Cardiac muscle cell (in vitro differentiated cells and primary cell): ENCODE measurements around the gene ACSM6. TPM values are rescaled to one million over a fixed set of nuclear protein-coding genes. Genes with fewer than 3 reads are reported as not detected.
"Not testable (repeated sequence)": the region's sequence is repeated elsewhere in the genome, so short reads cannot be mapped to it uniquely, and the experiment has no call there.

Source experiments
- DNase-seq, 2 donors: peaks; one replicate each; pipeline versions ENCODE4 v3.0.0 to v3.0.0-alpha.2; 2010 to 2017; ENCODE audit warnings: low read depth in 1 of 2, low spot score in 1 of 2
- H3K27ac ChIP-seq: fragments of 200-600 bp; sonication (generic); 2 replicates; pipeline ENCODE4 v1.5.1; 2016
- H3K27me3 ChIP-seq: fragments of 200-600 bp; sonication (generic); 2 replicates; pipeline ENCODE4 v1.6.0; 2016; ENCODE audit warnings: control low read depth
- H3K36me3 ChIP-seq: fragments of 200-600 bp; sonication (generic); 2 replicates; pipeline ENCODE4 v1.5.1; 2016; ENCODE audit warnings: control low read depth
- H3K4me1 ChIP-seq: fragments of 200-600 bp; sonication (generic); 2 replicates; pipeline ENCODE4 v1.8.1; 2017; ENCODE audit warnings: low read depth, mild to moderate bottlenecking, mixed run types
- H3K4me3 ChIP-seq: fragments of 200-600 bp; sonication (generic); 2 replicates; pipeline ENCODE4 v1.5.1; 2016; ENCODE audit warnings: mild to moderate bottlenecking
- H3K9me3 ChIP-seq: fragments of 200-600 bp; sonication (generic); 2 replicates; pipeline ENCODE4 v1.5.1; 2017; ENCODE audit warnings: low read depth, mild to moderate bottlenecking, control low read depth
- polyA plus RNA-seq: library from polyadenylated mRNA; unstranded; fragments of >200 nt; fragmentation: Nextera tagmentation; extraction: Ambion mirVana; gene quantifications from 2 replicates; pipeline ENCODE4 v1.2.1, GENCODE V29; 2016
- total RNA-seq: library from RNA; depleted of rRNA; stranded (reverse); fragments of >200 nt; gene quantifications from 2 replicates; pipeline ENCODE4 v1.2.3, GENCODE V29; 2016
- TF ChIP-seq, protein P1 (sequence below): IDR thresholded peaks from 2 replicates; pipeline ENCODE4 v1.5.1; 2012; ENCODE audit warnings: low read depth, mild to moderate bottlenecking, low read length

The ACSM6 gene
- total and polyA plus RNA-seq, 2 experiments from 2014 or later, result 0.16 TPM; not detected in 1

DNA sequence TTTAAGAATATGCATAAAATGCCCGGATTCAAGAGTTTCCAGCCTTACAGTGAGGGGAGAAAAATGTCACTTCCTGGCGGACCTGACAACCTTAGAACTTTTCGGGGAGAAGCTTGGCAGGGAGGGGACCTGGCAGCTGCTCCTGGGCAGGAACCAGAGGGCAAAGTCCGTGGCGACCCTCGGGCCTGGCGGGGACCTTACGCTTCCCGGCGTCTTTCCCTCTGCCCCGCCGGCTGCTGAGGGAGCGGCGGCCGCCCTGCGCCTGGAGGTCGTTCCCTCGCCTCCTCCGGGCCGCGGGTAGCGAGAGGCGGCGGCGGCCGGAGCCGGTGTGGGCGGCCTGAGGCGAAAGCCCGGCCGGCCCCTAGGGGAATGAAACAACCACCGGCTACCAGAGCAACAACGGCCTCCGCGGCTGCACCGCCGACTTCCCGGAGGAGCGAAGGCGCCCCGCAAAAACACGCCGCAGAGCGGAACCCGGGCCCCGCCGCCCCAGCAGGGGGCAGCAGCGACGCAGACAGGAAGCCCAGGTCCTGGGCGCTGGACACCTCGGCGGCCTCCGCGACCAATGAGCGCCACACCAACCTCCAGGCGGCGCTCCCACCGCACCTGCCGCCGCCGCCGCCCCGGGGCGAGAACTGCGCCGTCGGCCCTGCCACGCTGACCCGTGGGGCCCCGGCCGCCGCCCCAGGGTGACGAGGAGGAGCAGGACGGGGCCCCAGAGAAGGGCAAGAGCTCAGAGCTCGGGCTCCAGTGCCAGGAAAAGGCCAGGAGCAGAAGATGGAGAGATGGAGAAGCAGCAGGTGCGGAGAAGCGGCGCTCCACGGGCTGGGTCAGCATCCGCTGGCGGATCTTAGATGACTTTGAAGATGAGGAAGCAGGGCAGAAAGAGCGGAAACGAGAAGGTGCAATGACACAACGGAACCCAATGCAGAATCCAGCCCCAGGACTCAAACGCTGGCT, 10.5 kb upstream of the ACSM6 start:
- peaks cover 5% of the 10 kb centered on the region for H3K4me1 ChIP-seq
- H3K4me3 ChIP-seq, result peak overlapping the region; percentile 57
- H3K36me3 ChIP-seq, result no peaks in the 10 kb centered on the region
- H3K9me3 ChIP-seq, result no peaks in the 10 kb centered on the region
- peak; percentile 88 to 89 for DNase-seq
- no peaks in the 10 kb centered on the region for H3K27me3 ChIP-seq
- H3K27ac ChIP-seq, result peak overlapping the region; percentile 82
- TF ChIP-seq, protein P1, sequence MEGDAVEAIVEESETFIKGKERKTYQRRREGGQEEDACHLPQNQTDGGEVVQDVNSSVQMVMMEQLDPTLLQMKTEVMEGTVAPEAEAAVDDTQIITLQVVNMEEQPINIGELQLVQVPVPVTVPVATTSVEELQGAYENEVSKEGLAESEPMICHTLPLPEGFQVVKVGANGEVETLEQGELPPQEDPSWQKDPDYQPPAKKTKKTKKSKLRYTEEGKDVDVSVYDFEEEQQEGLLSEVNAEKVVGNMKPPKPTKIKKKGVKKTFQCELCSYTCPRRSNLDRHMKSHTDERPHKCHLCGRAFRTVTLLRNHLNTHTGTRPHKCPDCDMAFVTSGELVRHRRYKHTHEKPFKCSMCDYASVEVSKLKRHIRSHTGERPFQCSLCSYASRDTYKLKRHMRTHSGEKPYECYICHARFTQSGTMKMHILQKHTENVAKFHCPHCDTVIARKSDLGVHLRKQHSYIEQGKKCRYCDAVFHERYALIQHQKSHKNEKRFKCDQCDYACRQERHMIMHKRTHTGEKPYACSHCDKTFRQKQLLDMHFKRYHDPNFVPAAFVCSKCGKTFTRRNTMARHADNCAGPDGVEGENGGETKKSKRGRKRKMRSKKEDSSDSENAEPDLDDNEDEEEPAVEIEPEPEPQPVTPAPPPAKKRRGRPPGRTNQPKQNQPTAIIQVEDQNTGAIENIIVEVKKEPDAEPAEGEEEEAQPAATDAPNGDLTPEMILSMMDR, result peak; percentile 81

- TF ChIP-seq, protein P1, result no peak
Measured at GRCh38 chr10:95187617-95188016, 6.4 kb upstream of the ACSM6 start.

DNA sequence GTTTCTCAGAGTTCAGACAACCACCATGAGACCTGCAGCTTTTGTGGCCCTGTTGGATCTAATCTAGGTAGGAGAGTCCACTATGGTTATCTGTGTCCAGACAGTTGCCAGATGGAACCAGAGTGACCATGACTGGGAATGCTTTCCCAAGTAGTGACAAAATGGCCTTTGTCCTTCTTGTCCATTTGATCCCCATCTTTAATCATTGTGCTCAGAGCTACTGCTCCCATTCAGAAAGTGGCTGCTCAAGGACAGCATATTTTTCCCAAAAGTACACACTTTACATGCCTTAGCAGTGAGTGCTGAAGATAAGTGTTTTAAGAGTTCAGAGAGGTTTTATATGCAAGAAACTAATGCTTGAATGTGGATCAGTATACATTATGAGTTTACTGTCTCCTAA, 5.4 kb upstream of the ACSM6 start:
- Histone ChIP-seq H3K27me3 (no peaks in the 10 kb centered on the region), H3K36me3 (no peaks in the 10 kb centered on the region), H3K4me1 (no peaks in the 10 kb centered on the region), H3K4me3 (no peak overlapping the region), H3K9me3 (no peaks in the 10 kb centered on the region), H3K27ac (no peak overlapping the region)
- TF ChIP-seq, protein P1, result no peak
- no peak for DNase-seq

More at GRCh38 chr10:95187617-95188016, 6.4 kb upstream of the ACSM6 start:
- no peak for DNase-seq
- no peaks in the 10 kb centered on the region for H3K9me3 ChIP-seq
- H3K4me1 ChIP-seq, result peaks cover 3% of the 10 kb centered on the region
- H3K4me3 ChIP-seq, result no peak overlapping the region
- no peaks in the 10 kb centered on the region for H3K27me3 ChIP-seq
- H3K36me3 ChIP-seq, result no peaks in the 10 kb centered on the region
- no peak overlapping the region for H3K27ac ChIP-seq

- TF ChIP-seq, protein P1, result no peak
- H3K27ac ChIP-seq, result no peak overlapping the region
- no peak for DNase-seq
- H3K4me1 ChIP-seq, result no peaks in the 10 kb centered on the region
- no peak overlapping the region for H3K4me3 ChIP-seq
- H3K9me3 ChIP-seq, result no peaks in the 10 kb centered on the region
- no peaks in the 10 kb centered on the region for H3K27me3 ChIP-seq
- H3K36me3 ChIP-seq, result no peaks in the 10 kb centered on the region
Measured at GRCh38 chr10:95196046-95196445, 2.0 kb downstream of the ACSM6 start.

DNA sequence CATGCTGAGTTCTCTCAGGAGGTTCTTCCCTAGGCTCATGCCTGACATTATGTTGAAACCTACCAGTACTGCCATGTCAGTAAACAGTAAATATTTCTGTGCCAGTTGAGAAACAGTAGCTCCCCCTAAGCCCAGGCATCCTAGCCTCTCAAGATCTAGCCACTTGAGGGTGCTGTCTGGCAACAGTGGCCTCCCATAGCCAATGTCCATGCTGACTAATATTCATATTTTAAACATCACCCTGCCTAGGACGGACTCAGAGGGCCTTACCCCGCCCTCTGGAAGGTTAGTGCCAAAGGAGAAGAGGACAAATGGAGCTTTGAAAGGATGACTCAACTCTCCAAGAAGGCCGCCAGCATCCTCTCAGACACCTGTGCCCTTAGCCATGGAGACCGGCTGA, 7.7 kb downstream of the ACSM6 start:
- Histone ChIP-seq H3K27me3 (no peaks in the 10 kb centered on the region), H3K9me3 (no peaks in the 10 kb centered on the region), H3K36me3 (no peaks in the 10 kb centered on the region), H3K4me1 (no peaks in the 10 kb centered on the region), H3K27ac (no peak overlapping the region), H3K4me3 (no peak overlapping the region)
- TF ChIP-seq, protein P1, result peak; percentile 36
- peak in 1 of 2 donors; percentile 37 for DNase-seq

GRCh38 chr10:95202865-95203264, 8.8 kb downstream of the ACSM6 start:
- H3K27me3 ChIP-seq, H3K4me3 ChIP-seq, H3K27ac ChIP-seq, H3K9me3 ChIP-seq, H3K4me1 ChIP-seq, DNase-seq, H3K36me3 ChIP-seq: not testable (repeated sequence)
